ENCODE data around the gene NRL. TPM values are rescaled to one million over a fixed set of nuclear protein-coding genes. Genes with fewer than 3 reads are reported as not detected.

NRL gene
- total RNA-seq, 1 experiment from 2014 or later = 1.4 TPM

DNA sequence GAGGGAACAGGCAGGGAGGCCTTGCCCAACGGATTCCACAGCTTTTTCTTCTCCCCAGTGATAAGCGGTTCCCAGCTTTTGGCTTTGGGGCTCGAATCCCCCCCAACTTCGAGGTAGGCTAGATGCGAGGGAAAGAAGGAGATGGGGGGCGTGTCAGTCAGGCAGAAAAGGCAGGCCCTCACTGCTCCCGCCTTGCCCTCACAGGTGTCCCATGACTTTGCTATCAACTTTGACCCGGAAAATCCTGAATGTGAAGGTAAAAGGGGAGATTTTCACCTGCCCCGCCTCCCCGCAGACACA lies 38.5 kb downstream of the NRL start:
- ChIA-PET POLR2A (interaction anchor here (0.6 kb wide), 1 partner anchor 506 kb away, joined by 12 read pairs; no protein-coding TSS in a partner anchor), CTCF (interaction anchor here (1.1 kb wide), 1 partner anchor 18 kb away, joined by 3 read pairs; no protein-coding TSS in a partner anchor)
- in situ Hi-C loops (cut with HindIII; ENCODE audit: low pct_unique_long_range_greater_than_20kb, low sequenced_read_pairs) = no loop called here
- no TSS peak for BruUV-seq (replicated peaks)
- DNase-seq (ENCODE audit: low read depth, low spot score) (no peak), ATAC-seq (no peak)
- Histone ChIP-seq H3K9me3 (ENCODE audit: control insufficient read depth, insufficient read depth, low read depth, low read length) (no peaks in the 10 kb centered on the region), H3K27ac (ENCODE audit: low read length) (no peak overlapping the region), H3K27me3 (ENCODE audit: control insufficient read depth, insufficient read depth, low read length) (no peaks in the 10 kb centered on the region), H3K4me3 (ENCODE audit: low read depth in 2 of 2, low read length in 2 of 2) (no peak overlapping the region), H3K4me1 (ENCODE audit: control insufficient read depth, insufficient read depth, low read length) (peaks cover 9% of the 10 kb centered on the region; the same call in 1 of the 2 replicates), H3K36me3 (ENCODE audit: control insufficient read depth, insufficient read depth, low read length) (no peaks in the 10 kb centered on the region; the same call in 1 of the 2 replicates)
- intact Hi-C loops (cut with micrococcal nuclease; ENCODE audit: unreplicated experiment) = no loop called here
- TF ChIP-seq TCF7L2 (IDR thresholded peaks at IDR 0.05; ENCODE audit: low read depth, low read length) (no peak), SIN3A (IDR thresholded peaks at IDR 0.05; ENCODE audit: borderline replicate concordance, insufficient read depth, low read depth, low read length) (no peak), POLR2AphosphoS5 (IDR thresholded peaks at IDR 0.05; ENCODE audit: low read depth, low read length) (no peak)
- TF ChIP-seq, protein P1, sequence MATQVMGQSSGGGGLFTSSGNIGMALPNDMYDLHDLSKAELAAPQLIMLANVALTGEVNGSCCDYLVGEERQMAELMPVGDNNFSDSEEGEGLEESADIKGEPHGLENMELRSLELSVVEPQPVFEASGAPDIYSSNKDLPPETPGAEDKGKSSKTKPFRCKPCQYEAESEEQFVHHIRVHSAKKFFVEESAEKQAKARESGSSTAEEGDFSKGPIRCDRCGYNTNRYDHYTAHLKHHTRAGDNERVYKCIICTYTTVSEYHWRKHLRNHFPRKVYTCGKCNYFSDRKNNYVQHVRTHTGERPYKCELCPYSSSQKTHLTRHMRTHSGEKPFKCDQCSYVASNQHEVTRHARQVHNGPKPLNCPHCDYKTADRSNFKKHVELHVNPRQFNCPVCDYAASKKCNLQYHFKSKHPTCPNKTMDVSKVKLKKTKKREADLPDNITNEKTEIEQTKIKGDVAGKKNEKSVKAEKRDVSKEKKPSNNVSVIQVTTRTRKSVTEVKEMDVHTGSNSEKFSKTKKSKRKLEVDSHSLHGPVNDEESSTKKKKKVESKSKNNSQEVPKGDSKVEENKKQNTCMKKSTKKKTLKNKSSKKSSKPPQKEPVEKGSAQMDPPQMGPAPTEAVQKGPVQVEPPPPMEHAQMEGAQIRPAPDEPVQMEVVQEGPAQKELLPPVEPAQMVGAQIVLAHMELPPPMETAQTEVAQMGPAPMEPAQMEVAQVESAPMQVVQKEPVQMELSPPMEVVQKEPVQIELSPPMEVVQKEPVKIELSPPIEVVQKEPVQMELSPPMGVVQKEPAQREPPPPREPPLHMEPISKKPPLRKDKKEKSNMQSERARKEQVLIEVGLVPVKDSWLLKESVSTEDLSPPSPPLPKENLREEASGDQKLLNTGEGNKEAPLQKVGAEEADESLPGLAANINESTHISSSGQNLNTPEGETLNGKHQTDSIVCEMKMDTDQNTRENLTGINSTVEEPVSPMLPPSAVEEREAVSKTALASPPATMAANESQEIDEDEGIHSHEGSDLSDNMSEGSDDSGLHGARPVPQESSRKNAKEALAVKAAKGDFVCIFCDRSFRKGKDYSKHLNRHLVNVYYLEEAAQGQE (IDR thresholded peaks at IDR 0.05; ENCODE audit: insufficient read depth in 1 of 2, low read depth in 2 of 2, low read length in 1 of 2) = no peak
- TF ChIP-seq, protein P2, sequence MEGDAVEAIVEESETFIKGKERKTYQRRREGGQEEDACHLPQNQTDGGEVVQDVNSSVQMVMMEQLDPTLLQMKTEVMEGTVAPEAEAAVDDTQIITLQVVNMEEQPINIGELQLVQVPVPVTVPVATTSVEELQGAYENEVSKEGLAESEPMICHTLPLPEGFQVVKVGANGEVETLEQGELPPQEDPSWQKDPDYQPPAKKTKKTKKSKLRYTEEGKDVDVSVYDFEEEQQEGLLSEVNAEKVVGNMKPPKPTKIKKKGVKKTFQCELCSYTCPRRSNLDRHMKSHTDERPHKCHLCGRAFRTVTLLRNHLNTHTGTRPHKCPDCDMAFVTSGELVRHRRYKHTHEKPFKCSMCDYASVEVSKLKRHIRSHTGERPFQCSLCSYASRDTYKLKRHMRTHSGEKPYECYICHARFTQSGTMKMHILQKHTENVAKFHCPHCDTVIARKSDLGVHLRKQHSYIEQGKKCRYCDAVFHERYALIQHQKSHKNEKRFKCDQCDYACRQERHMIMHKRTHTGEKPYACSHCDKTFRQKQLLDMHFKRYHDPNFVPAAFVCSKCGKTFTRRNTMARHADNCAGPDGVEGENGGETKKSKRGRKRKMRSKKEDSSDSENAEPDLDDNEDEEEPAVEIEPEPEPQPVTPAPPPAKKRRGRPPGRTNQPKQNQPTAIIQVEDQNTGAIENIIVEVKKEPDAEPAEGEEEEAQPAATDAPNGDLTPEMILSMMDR (IDR thresholded peaks at IDR 0.05) = no peak

DNA sequence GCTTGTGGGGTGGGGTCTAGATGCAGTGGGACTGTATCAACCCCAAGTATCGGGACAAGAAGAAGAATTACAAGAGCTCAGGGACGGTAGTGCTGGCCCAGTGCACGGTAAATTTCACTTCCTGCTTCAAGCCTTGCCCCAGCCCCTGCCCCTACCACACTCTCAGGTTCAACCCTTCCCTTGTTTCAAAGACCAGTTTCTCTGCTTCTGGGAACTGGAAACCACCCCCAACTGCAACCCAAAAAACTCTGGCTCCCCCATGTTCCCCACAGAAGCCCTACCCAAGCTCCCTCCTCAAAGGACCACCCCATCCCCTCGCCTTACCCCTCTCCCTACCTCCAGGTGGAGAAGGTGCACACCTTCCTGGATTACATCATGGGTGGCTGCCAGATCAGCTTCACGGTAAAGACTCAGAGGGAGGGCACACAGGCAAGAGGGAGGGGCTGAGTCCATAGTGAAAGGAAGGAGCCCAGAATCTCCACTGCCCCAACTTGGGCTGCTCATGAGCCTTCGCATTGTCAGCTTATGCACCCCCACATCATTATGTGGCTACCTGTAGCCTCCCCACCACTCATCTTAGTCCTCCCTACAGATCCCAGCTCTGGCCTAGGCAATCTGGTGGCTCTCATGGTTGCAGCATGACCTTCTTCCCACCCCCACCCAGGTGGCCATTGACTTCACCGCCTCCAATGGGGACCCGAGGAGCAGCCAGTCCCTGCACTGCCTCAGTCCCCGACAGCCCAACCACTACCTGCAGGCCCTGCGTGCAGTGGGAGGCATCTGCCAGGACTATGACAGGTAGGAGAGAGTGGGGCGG lies 39.1 kb downstream of the NRL start:
- POLR2A ChIA-PET = interaction anchor here (0.6 kb wide), 1 partner anchor 506 kb away, joined by 12 read pairs; no protein-coding TSS in a partner anchor
- no peak for DNase-seq (ENCODE audit: low read depth, low spot score)
- H3K27me3 ChIP-seq (ENCODE audit: control insufficient read depth, insufficient read depth, low read length) = no peaks in the 10 kb centered on the region
- H3K36me3 ChIP-seq (ENCODE audit: control insufficient read depth, insufficient read depth, low read length) = no peaks in the 10 kb centered on the region
- ATAC-seq = no peak
- no peaks in the 10 kb centered on the region for H3K9me3 ChIP-seq (ENCODE audit: control insufficient read depth, insufficient read depth, low read depth, low read length)
- in situ Hi-C loops (cut with HindIII; ENCODE audit: low pct_unique_long_range_greater_than_20kb, low sequenced_read_pairs) (no loop called here), intact Hi-C loops (cut with micrococcal nuclease; ENCODE audit: unreplicated experiment) (no loop called here)
- TF ChIP-seq SIN3A (IDR thresholded peaks at IDR 0.05; ENCODE audit: borderline replicate concordance, insufficient read depth, low read depth, low read length) = no peak
- TF ChIP-seq TCF7L2 (IDR thresholded peaks at IDR 0.05; ENCODE audit: low read depth, low read length) = no peak
- TF ChIP-seq, protein P2 (IDR thresholded peaks at IDR 0.05) = no peak
- no peak for TF ChIP-seq POLR2AphosphoS5 (IDR thresholded peaks at IDR 0.05; ENCODE audit: low read depth, low read length)
- TF ChIP-seq, protein P1 (IDR thresholded peaks at IDR 0.05; ENCODE audit: insufficient read depth in 1 of 2, low read depth in 2 of 2, low read length in 1 of 2) = no peak
- peaks cover 8% of the 10 kb centered on the region; the same call in 1 of the 2 replicates for H3K4me1 ChIP-seq (ENCODE audit: control insufficient read depth, insufficient read depth, low read length)
- CTCF ChIA-PET = interaction anchor here (1.1 kb wide), 1 partner anchor 18 kb away, joined by 3 read pairs; no protein-coding TSS in a partner anchor
- H3K27ac ChIP-seq (ENCODE audit: low read length) = no peak overlapping the region
- H3K4me3 ChIP-seq (ENCODE audit: low read depth in 2 of 2, low read length in 2 of 2) = no peak overlapping the region
- no TSS peak for BruUV-seq (replicated peaks)
